GM18519 (cell line): ENCODE results near the gene GNB1.

Experiments
- ATAC-seq: cut with Tn5 transposase; IDR thresholded peaks from one replicate; pipeline ENCODE4 v1.9.1; 2021; ENCODE audit warnings: mild to moderate bottlenecking, moderate library complexity; ENCODE audit not compliant: unreplicated experiment, low FRiP score

The GNB1 gene

DNA sequence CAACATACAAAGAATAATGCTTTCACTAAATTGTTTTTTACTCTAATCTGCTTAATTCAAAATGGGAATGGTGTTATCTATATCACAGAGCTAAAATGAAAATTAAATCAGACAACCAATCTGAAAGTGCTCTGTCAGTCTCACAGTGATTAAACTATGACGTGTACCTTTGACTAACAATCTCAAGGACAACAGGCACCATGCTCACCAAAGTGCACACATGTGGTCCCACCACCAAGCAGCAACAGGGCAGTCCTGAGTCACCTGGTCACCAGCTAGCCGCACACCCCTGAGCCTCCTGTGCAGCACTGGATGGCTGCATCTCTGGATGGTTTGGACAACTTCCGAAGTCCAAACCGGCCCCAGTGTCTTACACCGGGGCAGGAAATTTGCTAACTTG is 58.1 kb downstream of the GNB1 start:
- no peak for ATAC-seq

DNA sequence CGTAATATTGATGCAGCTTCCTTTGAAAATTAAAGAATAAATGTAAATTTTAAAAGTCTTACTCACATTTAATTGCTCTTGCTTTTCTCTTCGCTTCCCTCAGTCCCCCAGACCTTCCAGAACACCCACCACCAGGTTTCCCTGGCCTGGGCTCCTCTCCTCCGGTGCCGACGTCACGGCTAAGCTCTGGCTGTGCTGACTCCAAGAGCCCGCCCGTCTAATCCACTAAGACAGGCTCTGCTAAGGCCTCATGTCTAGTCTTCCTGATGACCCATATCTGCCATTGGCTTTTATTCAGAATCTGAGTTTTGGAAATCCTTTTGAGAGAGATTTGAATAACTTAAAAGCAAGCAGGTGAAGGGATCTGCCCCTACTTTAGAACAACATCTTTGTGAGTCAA is 58.7 kb downstream of the GNB1 start:
- ATAC-seq, result no peak

DNA sequence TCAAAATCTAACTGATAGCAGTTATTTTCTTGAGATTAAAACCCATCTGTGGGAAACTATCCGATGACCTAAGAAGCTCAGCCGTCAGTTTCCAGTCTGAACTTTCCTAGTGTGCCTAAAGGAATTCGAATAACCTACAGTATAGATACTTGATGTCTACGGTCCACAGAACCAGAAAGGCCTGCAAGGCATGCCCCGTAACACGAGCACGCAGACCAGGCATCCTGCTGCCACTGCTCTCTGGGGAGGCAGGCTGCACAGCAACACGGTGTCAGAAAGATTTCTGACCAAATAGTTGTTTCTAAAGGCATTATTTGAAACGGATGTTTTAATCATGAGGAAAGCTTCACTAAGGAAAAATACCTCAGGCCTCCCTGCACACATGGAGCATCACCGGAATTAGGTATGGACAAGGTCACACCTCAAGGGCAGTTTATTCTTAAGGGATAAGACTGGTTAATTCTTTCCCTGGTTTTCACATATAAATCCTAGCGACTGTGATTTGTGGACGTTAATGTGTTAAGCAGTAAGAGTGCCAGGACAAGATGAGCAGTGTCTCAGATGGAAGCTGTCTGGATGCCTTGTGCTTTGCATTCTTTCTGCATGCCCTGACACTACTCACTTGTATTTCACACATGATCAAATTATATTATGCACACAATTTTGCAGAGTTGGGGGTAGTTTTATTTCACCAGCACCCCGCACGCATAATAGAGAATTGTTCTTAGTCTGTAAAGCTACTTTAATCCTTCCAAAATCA is 63.6 kb downstream of the GNB1 start:
- no peak for ATAC-seq

DNA sequence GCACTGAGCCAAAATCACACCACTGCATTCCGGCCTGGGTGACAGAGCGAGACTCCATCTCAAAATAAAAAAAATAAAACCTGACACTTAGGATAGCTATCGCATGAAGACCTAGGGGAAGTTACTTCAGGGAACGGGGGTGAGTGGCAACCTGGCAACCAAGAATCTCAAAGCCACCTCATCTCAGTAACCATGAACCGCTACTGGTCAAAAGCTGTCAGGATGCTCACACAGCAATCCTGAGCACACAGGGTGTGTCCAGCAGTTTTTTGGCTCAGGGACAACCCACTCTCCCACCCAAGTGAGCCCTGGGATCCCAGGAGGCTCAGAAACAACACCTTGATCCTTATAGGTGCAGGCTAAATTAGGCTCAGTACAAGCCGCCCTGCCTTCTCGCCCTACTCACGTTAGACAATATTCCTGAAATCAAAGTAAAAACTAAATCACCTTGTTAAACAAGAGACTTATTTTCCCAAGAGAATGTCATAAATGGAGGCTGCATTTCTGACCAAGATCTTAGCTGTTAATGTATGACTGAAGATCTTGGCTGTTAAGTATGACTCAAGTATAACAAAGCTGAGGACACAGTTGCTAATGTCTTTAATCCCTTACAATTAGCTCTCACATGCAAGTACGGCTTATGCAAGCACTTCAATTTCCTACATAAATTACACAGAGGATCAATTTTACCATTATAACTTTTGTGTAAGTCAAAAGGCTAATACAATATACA is 64.4 kb downstream of the GNB1 start:
- no peak for ATAC-seq

DNA sequence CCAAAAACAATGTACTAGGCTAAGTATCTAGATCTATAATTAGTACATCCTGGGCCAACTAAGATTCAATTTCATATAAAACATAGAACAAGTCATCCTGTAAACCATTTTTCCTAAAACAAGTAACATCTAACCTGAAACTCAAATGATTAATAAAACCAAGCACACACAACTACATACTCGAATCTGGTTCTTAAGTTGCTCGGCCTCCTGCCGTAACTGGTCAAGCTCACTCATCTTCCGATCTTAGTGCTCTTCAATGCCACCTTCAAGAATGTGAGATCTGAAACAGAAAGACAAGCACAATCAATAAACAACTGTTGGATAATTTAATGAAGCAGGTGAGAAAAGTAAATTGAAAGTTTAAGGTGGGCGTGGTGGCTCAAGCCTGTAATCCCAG is 65.7 kb downstream of the GNB1 start:
- no peak for ATAC-seq

GRCh38 chr1:1819762-1820161 is 71.1 kb downstream of the GNB1 start:
- no peak for ATAC-seq

DNA sequence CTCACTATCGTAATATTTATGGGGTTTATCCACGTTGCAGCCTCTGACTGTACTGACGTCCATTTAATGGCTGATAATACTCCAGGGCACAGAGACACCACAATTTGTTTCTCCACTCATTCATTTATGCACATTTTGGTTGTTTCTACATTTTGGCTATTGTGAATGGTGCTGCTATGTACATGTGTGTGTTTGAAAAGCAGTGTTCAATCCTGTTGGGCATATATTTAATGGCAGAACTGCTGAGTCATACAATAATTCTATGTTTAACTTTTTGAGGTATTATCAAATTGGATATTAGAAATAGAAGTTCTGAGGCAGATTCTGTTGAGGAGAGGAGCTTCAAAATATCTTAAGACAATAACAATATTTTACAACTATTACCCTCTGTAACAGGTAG is 73.7 kb downstream of the GNB1 start:
- no peak for ATAC-seq

GRCh38 chr1:1815606-1816281 is 75.1 kb downstream of the GNB1 start:
- ATAC-seq, result no peak

DNA sequence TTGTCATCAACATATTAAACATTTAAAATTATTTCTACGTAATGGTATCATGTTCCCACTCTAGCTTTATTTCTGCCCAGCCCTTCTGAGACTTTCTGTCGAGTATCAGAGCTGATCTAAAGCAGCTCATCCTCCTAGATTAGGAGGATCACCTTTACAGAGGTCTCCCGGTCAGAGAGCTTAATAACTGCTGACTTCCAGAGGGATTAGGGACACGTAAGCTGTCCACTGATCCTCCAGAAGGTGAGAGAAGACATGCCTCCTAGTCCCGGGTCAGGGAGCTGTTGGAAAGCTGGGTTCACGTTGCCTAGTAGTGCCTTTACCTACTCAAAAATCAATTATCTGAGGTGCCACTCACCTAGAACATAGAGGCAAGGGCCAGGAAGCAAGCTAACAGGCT is 81.4 kb downstream of the GNB1 start:
- ATAC-seq, result no peak

DNA sequence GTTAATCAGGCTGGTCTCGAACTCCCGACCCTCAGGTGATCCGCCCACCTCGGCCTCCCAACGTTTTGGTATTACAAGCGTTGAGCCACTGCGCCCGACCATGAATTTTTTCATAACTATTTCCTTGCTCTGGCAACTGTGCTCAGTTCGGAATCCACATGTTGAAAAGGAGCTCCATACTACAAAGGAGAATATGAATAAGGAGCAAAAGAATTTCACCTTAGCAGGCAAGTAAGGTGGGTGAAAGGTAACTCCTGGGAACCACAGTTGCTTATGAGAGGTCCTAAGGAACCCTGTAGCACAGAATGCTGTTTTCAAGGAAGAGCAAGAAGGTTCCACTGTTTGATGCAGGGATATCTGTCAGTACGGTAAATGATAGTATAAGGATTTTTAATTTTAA is 82.7 kb downstream of the GNB1 start:
- ATAC-seq, result no peak

- no peak for ATAC-seq
These were observed 84.0 kb downstream of the GNB1 start for GRCh38 chr1:1806890-1807289.

- no peak for ATAC-seq
These were observed 86.6 kb downstream of the GNB1 start for GRCh38 chr1:1804301-1804700.

DNA sequence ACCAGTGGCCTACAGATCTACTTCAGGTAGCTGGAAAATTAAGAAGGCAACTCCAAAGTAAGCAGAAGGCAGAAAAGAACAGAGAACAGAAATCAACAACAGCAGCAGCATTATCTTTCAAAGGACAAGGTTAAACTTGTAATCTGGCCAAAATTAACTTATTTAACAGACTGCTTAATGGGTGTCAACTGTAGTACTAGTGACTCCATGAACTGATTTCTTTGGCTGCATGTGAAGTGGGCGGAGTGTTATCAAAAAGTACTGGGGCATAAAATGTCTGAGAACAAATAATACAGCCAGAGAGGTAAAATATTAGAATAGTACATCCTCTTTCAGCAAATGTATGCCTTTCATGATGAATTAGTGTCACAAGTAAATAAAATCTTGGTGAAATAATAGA is 88.0 kb downstream of the GNB1 start:
- ATAC-seq, result no peak

DNA sequence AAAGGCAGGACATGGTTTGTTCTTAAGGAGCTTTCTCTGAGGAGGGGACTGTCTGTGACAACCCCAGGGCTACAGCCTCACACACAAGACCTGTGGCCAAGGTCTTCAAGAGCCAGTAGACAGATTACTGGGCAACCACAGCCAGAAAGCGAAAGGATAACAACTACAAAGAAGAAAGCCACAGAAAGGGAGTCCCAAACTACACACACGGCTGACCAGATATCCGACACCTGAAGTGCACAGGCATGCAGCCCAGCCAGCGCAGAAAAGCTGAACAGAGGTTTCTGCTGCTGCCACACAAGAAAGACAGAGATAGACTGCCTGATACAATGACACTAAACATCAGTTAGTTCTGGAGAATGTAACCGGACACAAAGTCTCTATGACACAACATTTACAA is 91.2 kb downstream of the GNB1 start:
- ATAC-seq, result no peak

DNA sequence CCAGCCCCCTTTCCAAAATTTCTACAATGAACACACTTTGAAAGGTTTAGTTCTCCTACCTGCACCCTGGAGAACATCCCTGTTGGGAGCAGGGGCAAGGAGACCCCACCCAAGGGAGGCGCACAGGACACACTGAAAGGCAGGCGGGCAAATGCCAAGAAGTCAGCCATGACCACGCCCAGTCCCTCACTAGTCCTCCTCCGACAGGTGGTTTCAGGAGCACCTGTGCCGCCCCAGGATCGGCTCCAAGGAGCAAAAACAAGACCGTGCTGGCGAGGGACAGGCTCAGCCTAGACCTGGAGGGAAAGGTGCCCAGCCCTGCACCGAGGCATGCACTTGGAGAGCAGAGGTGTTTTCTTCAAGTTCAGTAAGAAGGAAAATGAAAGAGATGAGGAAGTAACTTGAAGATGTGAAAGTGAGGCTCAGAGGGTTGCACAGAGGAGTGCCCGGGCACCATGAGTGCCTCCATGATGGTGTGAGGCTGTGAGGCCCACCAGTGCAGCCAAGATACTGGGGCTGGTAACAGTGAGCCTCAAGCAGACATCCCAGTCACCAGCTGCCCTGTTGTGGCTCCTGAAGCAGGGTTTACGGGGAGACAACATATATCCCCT is 93.1 kb downstream of the GNB1 start:
- no peak for ATAC-seq

GRCh38 chr1:1796466-1796865 is 94.4 kb downstream of the GNB1 start:
- ATAC-seq, result no peak

DNA sequence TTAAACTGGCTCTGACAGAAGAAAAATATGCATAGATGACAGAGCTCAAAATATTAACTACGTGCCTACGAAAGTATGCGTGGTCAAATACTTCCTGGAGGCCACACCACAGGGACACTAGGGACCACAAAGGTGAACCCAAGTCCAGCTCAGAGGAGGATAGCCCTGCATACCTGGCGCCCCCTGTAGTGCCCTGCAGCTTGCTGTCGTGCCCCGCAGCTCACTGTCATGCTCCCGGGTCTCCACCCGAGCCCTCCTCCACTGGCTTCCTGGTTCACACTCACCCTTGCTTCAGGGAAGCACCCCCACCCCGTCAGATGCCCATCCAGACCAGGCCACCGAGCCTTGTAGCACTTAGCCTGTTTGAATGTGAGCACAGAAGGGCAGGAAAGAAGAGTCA is 95.9 kb downstream of the GNB1 start:
- no peak for ATAC-seq

DNA sequence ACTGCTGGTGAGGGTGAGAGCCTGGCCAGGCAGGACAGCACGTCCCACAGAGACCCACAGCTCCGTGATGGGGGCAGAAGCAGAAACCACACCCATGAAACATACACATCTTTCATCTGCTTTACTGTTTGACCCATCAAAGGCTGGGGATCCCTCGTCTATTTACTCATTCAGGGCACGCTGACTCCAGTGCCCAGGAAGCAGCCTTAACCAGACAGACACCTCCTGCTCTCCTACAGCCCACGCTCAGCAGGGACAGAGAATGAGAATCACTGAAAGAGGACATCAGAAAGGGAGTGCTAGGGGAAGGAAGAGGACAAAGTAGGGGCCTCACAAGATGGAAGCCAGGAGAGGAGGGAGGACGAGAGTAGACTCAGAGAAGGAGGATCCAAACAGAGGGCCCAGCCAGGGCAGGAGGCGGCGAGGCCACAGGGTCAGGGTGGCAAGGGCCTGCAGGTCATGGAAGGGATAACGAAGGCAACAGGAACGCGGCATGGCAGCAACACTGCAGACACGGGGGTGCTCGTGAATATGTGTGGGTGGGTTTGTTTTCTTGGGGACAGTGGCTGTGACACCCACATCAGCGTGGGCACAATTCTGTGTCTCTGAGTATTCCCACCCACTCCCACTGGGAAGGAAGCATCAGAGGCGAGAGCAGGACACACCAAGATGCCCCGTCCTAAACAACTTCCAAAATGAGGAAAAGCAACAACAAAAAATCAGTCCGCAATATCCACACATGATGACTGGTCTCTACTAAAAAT is 97.2 kb downstream of the GNB1 start:
- no peak for ATAC-seq

DNA sequence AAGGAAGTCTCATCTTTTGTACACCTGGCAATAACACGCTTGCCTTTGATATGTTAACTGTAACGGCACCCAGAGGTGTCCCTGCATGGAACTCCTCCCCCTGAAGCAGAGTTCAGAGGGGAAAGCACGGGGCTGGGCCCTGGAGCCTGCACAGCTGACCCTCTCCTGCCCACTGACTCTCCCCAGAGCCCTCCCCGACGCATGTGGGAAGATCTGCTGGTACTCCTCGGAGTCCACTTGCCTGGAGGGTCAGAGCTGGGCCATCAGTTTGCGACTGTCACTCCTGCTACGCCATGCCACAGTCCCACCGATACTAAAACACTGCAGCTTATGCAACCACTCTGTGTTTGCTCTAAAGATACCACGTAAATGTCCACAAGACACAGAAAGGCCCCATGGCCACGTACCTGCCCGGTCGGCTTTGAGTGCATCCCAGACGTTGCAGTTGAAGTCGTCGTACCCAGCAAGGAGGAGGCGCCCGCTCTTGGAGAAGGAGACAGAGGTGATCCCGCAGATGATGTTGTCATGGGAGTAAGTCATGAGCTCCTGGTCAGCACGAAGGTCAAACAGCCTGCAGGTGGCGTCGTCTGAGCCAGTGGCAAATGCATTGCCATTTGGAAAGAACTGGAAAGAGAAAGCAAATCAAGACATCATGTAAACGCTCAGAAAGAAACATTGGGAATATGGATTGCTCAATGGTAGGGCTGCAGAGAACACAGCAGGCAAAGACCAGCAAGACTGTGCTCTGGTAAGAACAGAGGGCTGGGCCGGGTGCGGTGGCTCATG is 102.0 kb downstream of the GNB1 start:
- ATAC-seq, result no peak

DNA sequence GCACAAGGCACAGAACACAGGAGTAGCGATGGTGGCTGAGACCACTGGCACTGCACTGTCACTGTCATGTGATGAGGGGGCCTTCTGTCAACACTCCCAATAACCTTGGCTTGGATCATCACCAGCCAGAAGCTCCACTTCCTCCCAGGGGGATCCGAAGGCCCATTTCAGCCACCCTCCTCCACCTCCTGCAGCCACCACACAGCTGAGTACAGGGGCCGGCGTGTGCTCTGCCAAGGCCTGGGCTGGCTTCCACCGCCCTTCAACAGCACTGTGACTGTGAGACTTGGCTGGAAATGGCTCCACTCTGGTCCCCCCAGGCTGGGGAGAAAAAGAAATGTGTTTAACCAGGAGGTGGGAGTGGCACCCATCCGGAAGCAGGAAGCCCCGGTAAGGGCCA is 102.8 kb downstream of the GNB1 start:
- no peak for ATAC-seq
